ENCODE data around the gene GUCA2A.

DNA sequence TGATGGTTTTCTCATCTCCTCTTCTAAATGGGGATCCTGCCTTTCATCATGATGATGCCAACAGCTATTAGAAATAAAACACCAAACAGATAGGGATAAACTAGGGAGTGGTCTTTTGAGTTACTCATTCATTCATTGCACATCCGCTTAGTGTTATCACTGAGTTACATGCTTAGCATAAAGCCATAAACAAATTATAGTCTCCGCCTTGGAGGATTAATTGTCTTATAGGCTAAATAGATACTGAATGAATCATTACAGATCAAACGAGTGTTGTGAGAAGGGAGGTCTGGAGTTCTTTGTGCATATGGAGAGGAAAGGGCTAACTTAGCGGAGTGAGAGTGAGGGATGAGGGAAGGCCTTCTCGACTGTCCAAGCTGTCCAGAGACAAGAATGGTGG lies 31.2 kb downstream of the GUCA2A start:
- TF ChIP-seq ETV6 (CRISPR knock-in tag; conservative IDR thresholded peaks at IDR 0.05) = no peak
- TF ChIP-seq MXI1 (IDR thresholded peaks at IDR 0.05; ENCODE audit: borderline replicate concordance, low read depth, low read length) = no peak
- no peak for TF ChIP-seq GLMP (CRISPR knock-in tag; IDR thresholded peaks at IDR 0.05; ENCODE audit: borderline replicate concordance)

Data from HepG2 (cell line).